Stimulated activated CD8-positive, alpha-beta memory T cell treated with anti-CD3 and anti-CD28 coated beads, Interleukin-7, amount 100 ng/mL, for 4 hours (primary cell): ENCODE measurements around the gene GLOD4.
"Not testable (repeated sequence)": the region's sequence is repeated elsewhere in the genome, so short reads cannot be mapped to it uniquely, and the experiment has no call there.

Experiments
- DNase-seq, 2 donors: peaks; one replicate each; pipeline ENCODE4 v3.0.0-alpha.2; 2020; ENCODE audit warnings: low read depth in 2 of 2

The GLOD4 gene

GRCh38 chr17:781805-782731 lies at the start of gene GLOD4, which contains the start of gene MRM3:
Gene GLOD4, minus strand, starts transcription at chr17:782280. Its CDS starts 25 bp downstream, at chr17:782255.
Gene MRM3, plus strand, starts transcription at chr17:782353. Its CDS starts 26 bp downstream, at chr17:782379.
- DNase-seq = peak; percentile 85 to 92

GRCh38 chr17:830950-831349 lies 48.9 kb upstream of the GLOD4 start:
- no peak for DNase-seq

- DNase-seq = no peak
Observed at GRCh38 chr17:830381-830780, 48.3 kb upstream of the GLOD4 start.

GRCh38 chr17:829614-830013 lies 47.5 kb upstream of the GLOD4 start:
- not testable (repeated sequence) for DNase-seq

- DNase-seq = no peak
Observed at GRCh38 chr17:828761-829160, 46.7 kb upstream of the GLOD4 start.

- no peak for DNase-seq
Observed at GRCh38 chr17:826778-827177, 44.7 kb upstream of the GLOD4 start.

GRCh38 chr17:825216-825615 lies 43.1 kb upstream of the GLOD4 start:
- DNase-seq = no peak

- no peak for DNase-seq
Observed at GRCh38 chr17:824378-824777, 42.3 kb upstream of the GLOD4 start.

- DNase-seq = no peak
Observed at GRCh38 chr17:823501-823902, 41.4 kb upstream of the GLOD4 start.

GRCh38 chr17:819251-819650 lies 37.2 kb upstream of the GLOD4 start:
- DNase-seq = no peak

- DNase-seq = no peak
Observed at GRCh38 chr17:814371-814770, 32.3 kb upstream of the GLOD4 start.

- no peak for DNase-seq
Observed at GRCh38 chr17:812638-813204, 30.6 kb upstream of the GLOD4 start.

- no peak for DNase-seq
Observed at GRCh38 chr17:811051-811784, 29.1 kb upstream of the GLOD4 start.

GRCh38 chr17:807523-808294 lies 25.6 kb upstream of the GLOD4 start:
- DNase-seq = no peak

GRCh38 chr17:806781-807522 lies 24.9 kb upstream of the GLOD4 start:
- no peak for DNase-seq

- DNase-seq = no peak
Observed at GRCh38 chr17:806346-806745, 24.3 kb upstream of the GLOD4 start.

GRCh38 chr17:805886-806285 lies 23.8 kb upstream of the GLOD4 start:
- DNase-seq = not testable (repeated sequence)

- no peak for DNase-seq
Observed at GRCh38 chr17:804541-805435, 22.7 kb upstream of the GLOD4 start.

- no peak for DNase-seq
Observed at GRCh38 chr17:802901-803881, 21.1 kb upstream of the GLOD4 start.
